PC-3 (cell line): Measurements from ENCODE around the gene PRSS1. TPM values are rescaled to one million over a fixed set of nuclear protein-coding genes. Genes with fewer than 3 reads are reported as not detected.
"Not testable (repeated sequence)": the region's sequence is repeated elsewhere in the genome, so short reads cannot be mapped to it uniquely, and the experiment has no call there.

Experiments
- ATAC-seq: fragments of 200-7000 bp; cut with Tn5 transposase; 2 replicates; pipeline ENCODE4 v1.9.1; 2020; ENCODE audit warnings: mild to moderate bottlenecking, moderate library complexity
- BruUV-seq: library from RNA; stranded (reverse); fragments of 400-500 nt; replicated peaks from 2 replicates; lab custom pipeline; 2021; lab: Mats Ljungman, UMichigan
- CTCF ChIA-PET: fragments of 300-600 bp; sonication (Branson Sonifier 250); formaldehyde crosslinking; loops from one replicate; lab custom pipeline; 2022; ENCODE audit warnings: antibody characterized with exemption; lab: Charles Lee
- POLR2A ChIA-PET: fragments of 300-600 bp; sonication (Branson Sonifier 250); formaldehyde crosslinking; loops from one replicate; lab custom pipeline; 2022; ENCODE audit warnings: antibody characterized with exemption; ENCODE audit not compliant: unreplicated experiment; lab: Charles Lee
- DNase-seq: peaks from one replicate; pipeline ENCODE4 v3.0.0-alpha.2; 2015
- H2AFZ ChIP-seq: fragments of 300-600 bp; sonication (generic); 2 replicates; pipeline ENCODE4 v1.6.0; 2016; ENCODE audit warnings: antibody characterized with exemption, low read length
- H3F3A ChIP-seq: fragments of 300-600 bp; sonication (generic); one replicate; pipeline ENCODE4 v1.6.0; 2017; ENCODE audit warnings: antibody characterized with exemption, low read length, control low read depth, mild to moderate bottlenecking; ENCODE audit not compliant: unreplicated experiment
- H3K27ac ChIP-seq: fragments of 300-600 bp; sonication (generic); 2 replicates; pipeline ENCODE4 v1.5.1; 2016; ENCODE audit warnings: mild to moderate bottlenecking, low read length
- H3K27me3 ChIP-seq: fragments of 300-600 bp; sonication (generic); 2 replicates; pipeline ENCODE4 v1.6.1; 2016; ENCODE audit warnings: low read length, mixed read lengths
- H3K36me3 ChIP-seq: fragments of 300-600 bp; sonication (generic); 2 replicates; pipeline ENCODE4 v1.6.1; 2016; ENCODE audit warnings: low read depth, mixed run types, low read length, mixed read lengths
- H3K4me1 ChIP-seq: fragments of 300-600 bp; sonication (generic); 2 replicates; pipeline ENCODE4 v1.5.1; 2016; ENCODE audit warnings: low read length; ENCODE audit not compliant: insufficient read depth
- H3K4me2 ChIP-seq: fragments of 300-600 bp; sonication (generic); 2 replicates; pipeline ENCODE4 v1.6.0; 2016; ENCODE audit warnings: low read length
- H3K4me3 ChIP-seq: fragments of 300-600 bp; sonication (generic); 2 replicates; pipeline ENCODE4 v1.5.1; 2016; ENCODE audit warnings: mild to moderate bottlenecking, low read length, mixed read lengths
- H3K79me2 ChIP-seq: fragments of 300-600 bp; sonication (generic); 2 replicates; pipeline ENCODE4 v1.6.1; 2017; ENCODE audit warnings: low read length, mixed read lengths
- H3K9ac ChIP-seq: fragments of 300-600 bp; sonication (generic); 2 replicates; pipeline ENCODE4 v1.6.0; 2016; ENCODE audit warnings: mild to moderate bottlenecking, low read length
- H3K9me2 ChIP-seq: fragments of 300-600 bp; sonication (generic); replicated peaks from 2 replicates; pipeline ENCODE4 v1.6.1; 2016; ENCODE audit warnings: mixed run types, low read length, mixed read lengths
- H3K9me3 ChIP-seq: fragments of 300-600 bp; sonication (generic); 2 replicates; pipeline ENCODE4 v1.6.1; 2016; ENCODE audit warnings: low read length, mixed read lengths
- H4K20me1 ChIP-seq: fragments of 300-600 bp; sonication (generic); 2 replicates; pipeline ENCODE4 v1.6.1; 2016; ENCODE audit warnings: low read length, mixed read lengths
- EZH2 ChIP-seq: fragments of 300-600 bp; sonication (generic); IDR thresholded peaks from one replicate; pipeline ENCODE4 v1.6.1; 2017; ENCODE audit warnings: antibody characterized with exemption, mild to moderate bottlenecking, low read length; ENCODE audit not compliant: unreplicated experiment
- EZH2phosphoT487 ChIP-seq: fragments of 300-600 bp; sonication (generic); IDR thresholded peaks from 2 replicates; pipeline ENCODE4 v1.6.1; 2018; ENCODE audit warnings: mild to moderate bottlenecking, antibody characterized with exemption, low read length, borderline replicate concordance
- intact Hi-C: fragments of 100-400 bp; cut with micrococcal nuclease; formaldehyde crosslinking; loops from 2 replicates; pipeline ENCODE4 v1.9.0; 2023
- total RNA-seq: library from RNA; depleted of rRNA; stranded (reverse); fragments of >200 nt; gene quantifications from 2 replicates; pipeline ENCODE4 v1.2.3, GENCODE V29; 2014
- TF ChIP-seq, protein P1 (sequence below): fragments of 300-600 bp; sonication (generic); conservative IDR thresholded peaks from 2 replicates; pipeline ENCODE4 v1.5.1; 2017; ENCODE audit warnings: antibody characterized with exemption, low read depth, mild to moderate bottlenecking, low read length

The PRSS1 gene
- total RNA-seq, 1 experiment from 2014 or later = not detected

DNA sequence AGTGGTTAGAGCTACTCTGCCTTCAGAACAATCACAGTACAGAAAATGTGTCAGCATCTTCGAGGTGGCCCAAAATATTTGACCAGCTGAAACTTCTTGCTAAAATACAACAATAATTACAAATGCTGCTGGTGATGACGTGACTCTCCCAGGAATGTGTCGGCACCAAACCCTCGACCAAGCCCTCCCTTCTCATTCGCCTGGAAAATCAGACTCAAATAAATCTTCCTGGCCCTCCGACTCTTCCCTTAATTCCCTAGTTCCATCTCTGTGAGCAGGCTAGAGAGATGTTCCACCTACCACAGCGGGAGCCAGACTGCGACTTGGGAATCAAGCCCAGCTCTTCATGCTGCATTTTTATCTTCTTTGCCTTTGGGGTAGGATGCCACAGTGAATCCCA lies 25.6 kb downstream of the PRSS1 start:
- Histone ChIP-seq H4K20me1 (no peaks in the 10 kb centered on the region), H3K4me2 (peak overlapping the region; percentile 33), H3K27me3 (no peaks in the 10 kb centered on the region), H3K9me2 (no peaks in the 10 kb centered on the region), H3K9ac (no peak overlapping the region), H3K27ac (peak overlapping the region; percentile 83), H2AFZ (no peak overlapping the region), H3K4me1 (peaks cover 25% of the 10 kb centered on the region), H3K79me2 (no peaks in the 10 kb centered on the region), H3K4me3 (no peak overlapping the region), H3K36me3 (no peaks in the 10 kb centered on the region), H3K9me3 (no peaks in the 10 kb centered on the region), H3F3A (peaks cover 3% of the 10 kb centered on the region)
- no TSS peak for BruUV-seq
- POLR2A ChIA-PET = no interaction called here
- CTCF ChIA-PET = interaction anchor here (1.2 to 1.5 kb wide), 2 partner anchors 9 to 36 kb away, joined by 4 to 11 read pairs; no protein-coding TSS in a partner anchor
- DNase-seq (peak; percentile 85), ATAC-seq (peak; percentile 54)
- TF ChIP-seq, protein P1, sequence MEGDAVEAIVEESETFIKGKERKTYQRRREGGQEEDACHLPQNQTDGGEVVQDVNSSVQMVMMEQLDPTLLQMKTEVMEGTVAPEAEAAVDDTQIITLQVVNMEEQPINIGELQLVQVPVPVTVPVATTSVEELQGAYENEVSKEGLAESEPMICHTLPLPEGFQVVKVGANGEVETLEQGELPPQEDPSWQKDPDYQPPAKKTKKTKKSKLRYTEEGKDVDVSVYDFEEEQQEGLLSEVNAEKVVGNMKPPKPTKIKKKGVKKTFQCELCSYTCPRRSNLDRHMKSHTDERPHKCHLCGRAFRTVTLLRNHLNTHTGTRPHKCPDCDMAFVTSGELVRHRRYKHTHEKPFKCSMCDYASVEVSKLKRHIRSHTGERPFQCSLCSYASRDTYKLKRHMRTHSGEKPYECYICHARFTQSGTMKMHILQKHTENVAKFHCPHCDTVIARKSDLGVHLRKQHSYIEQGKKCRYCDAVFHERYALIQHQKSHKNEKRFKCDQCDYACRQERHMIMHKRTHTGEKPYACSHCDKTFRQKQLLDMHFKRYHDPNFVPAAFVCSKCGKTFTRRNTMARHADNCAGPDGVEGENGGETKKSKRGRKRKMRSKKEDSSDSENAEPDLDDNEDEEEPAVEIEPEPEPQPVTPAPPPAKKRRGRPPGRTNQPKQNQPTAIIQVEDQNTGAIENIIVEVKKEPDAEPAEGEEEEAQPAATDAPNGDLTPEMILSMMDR = no peak
- TF ChIP-seq EZH2phosphoT487 (no peak), EZH2 (no peak)
- intact Hi-C loops = loop anchor here (2.0 kb wide), 1 partner anchor 62 kb away; no protein-coding TSS in a partner anchor

DNA sequence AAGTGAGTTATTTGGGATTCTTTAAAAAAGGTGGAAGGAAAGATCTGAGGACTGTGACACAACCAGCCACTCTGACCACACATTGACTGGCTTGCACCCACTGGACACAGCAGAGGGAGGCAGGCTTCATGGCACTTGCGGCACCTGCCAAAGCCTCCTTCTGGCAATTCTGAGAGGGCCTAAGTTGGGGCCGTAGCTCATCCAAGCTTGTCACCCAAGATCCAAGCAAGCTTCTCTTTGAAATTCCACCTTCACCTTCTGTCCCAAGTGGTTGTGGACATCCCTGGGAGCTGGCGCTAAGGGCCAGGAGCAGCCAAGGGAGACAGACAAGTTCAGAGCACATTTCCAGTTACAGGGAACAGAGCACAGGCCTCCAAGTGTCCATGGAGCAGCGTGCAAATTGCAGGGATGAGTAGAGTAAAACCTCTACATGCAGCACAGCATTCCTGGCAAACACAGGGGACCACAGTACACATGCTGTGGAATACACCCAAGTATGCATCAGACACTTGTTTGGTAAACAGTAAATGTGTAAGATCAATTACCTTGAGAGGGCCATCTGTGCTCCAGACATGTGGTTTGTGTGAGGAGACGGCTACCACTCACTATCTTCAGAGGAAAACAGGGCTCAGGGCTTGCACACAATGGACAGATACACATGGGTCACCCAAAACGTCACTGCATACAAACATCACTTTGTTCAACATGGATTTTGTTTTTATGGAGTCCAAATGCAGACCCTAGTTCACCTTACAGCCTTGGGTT lies 26.3 kb downstream of the PRSS1 start:
- H3K9me3 ChIP-seq, H3K9me2 ChIP-seq, H4K20me1 ChIP-seq, DNase-seq, H3K4me3 ChIP-seq, H3F3A ChIP-seq, H2AFZ ChIP-seq, H3K79me2 ChIP-seq, POLR2A ChIA-PET, H3K36me3 ChIP-seq, H3K27me3 ChIP-seq: not testable (repeated sequence)
- Histone ChIP-seq H3K4me2 (peak overlapping the region; percentile 33), H3K27ac (peak overlapping the region; percentile 83), H3K9ac (0 out of 2 replicates have a peak overlapping the region, but pooled peaks have one; percentile 15), H3K4me1 (peaks cover 25% of the 10 kb centered on the region)
- peak; percentile 5 for ATAC-seq
- intact Hi-C loops = loop anchor here (2.0 kb wide), 1 partner anchor 63 kb away; no protein-coding TSS in a partner anchor
- BruUV-seq = TSS peak; percentile 94
- CTCF ChIA-PET = interaction anchor here (1.5 kb wide), 1 partner anchor 36 kb away, joined by 4 read pairs; no protein-coding TSS in a partner anchor

DNA sequence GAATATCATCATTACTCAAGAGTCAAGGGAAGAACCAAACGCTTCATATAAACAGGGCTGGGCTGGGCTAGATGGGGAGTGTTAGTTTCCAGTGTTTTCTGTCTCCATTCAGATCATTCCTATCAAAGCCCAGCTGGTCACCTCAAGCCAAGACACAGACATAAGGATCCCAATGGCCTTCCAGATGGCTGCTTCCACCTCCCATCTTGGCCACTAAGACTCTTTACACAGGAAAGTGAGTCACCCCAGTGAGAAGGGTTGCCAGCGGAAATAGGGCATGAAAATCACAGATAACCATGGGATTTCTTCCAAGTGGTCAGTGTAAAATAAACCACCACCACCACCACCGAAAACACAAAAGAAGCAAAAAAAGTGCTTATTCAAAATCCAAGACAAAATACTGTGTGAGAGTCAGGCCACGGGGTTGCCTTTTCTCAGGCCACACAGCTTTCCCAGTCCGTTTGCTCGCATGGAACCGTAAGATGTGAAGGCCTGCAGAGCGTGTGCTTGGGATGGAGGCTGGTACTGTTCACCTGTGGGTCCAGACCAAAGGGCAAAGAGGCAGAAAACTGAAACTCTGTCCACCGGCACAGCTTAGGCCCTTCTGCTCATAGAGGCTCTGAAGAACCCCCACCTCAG lies 27.1 kb downstream of the PRSS1 start:
- Histone ChIP-seq H3K79me2 (no peaks in the 10 kb centered on the region), H3K9me3 (no peaks in the 10 kb centered on the region), H3K4me1 (peaks cover 25% of the 10 kb centered on the region), H3K4me3 (peak overlapping the region; percentile 24; the same call in 1 of the 2 replicates), H3K9me2 (no peaks in the 10 kb centered on the region), H3K36me3 (no peaks in the 10 kb centered on the region), H3K27ac (peak overlapping the region; percentile 83), H3K4me2 (peak overlapping the region; percentile 81), H3K27me3 (no peaks in the 10 kb centered on the region), H4K20me1 (no peaks in the 10 kb centered on the region), H3K9ac (peak overlapping the region; percentile 55), H3F3A (peaks cover 3% of the 10 kb centered on the region), H2AFZ (peak overlapping the region; percentile 71; the same call in 1 of the 2 replicates)
- POLR2A ChIA-PET = no interaction called here
- intact Hi-C loops = no loop called here
- peak; percentile 80 for DNase-seq
- TF ChIP-seq EZH2 (no peak), EZH2phosphoT487 (no peak)
- TF ChIP-seq, protein P1 = no peak
- ATAC-seq = peak; percentile 84
- CTCF ChIA-PET = no interaction called here
- no TSS peak for BruUV-seq

DNA sequence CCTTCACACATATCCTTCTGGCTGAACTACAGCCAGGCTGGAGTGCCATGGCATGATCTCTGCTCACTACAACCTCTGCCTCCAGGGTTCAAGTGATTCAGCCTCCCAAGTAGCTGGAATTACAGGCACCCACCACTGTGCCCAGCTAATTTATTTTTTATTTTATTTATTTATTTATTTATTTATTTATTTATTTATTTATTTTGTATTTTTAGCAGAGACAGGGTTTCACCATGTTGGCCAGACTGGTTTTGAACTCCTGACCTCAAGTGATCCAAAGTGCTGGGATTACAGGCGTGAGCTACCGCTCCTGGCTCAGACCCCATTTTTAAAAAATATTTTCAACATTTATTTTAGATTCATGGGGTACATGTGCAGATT lies 27.6 kb downstream of the PRSS1 start:
- H3K4me2 ChIP-seq = peak overlapping the region; percentile 81
- H3K9ac ChIP-seq = peak overlapping the region; percentile 55
- peak overlapping the region; percentile 83 for H3K27ac ChIP-seq
- peak overlapping the region; percentile 71; the same call in 1 of the 2 replicates for H2AFZ ChIP-seq
- DNase-seq, ATAC-seq, H3K79me2 ChIP-seq, H4K20me1 ChIP-seq, CTCF ChIA-PET, POLR2A ChIA-PET, H3K9me3 ChIP-seq, H3K36me3 ChIP-seq, H3K9me2 ChIP-seq, H3K27me3 ChIP-seq, BruUV-seq, H3F3A ChIP-seq, intact Hi-C loops: not testable (repeated sequence)
- peaks cover 25% of the 10 kb centered on the region for H3K4me1 ChIP-seq
- H3K4me3 ChIP-seq = 0 out of 2 replicates have a peak overlapping the region, but pooled peaks have one; percentile 24
